AG10803 (cell line): ENCODE measurements around the gene TSPAN3.

Source experiments
- DNase-seq: peaks from one replicate; pipeline ENCODE4 v3.0.0; 2010; ENCODE audit warnings: low read depth
- H3K4me3 ChIP-seq: 2 replicates; pipeline ENCODE4 v1.5.1; 2011; ENCODE audit warnings: mild to moderate bottlenecking, low read length, control low read depth
- CTCF ChIP-seq: conservative IDR thresholded peaks from 2 replicates; pipeline ENCODE4 v1.5.1; 2011; ENCODE audit warnings: mild to moderate bottlenecking, low read length, control low read depth, inconsistent platforms

The TSPAN3 gene

GRCh38 chr15:77016321-77016695, 54.6 kb downstream of the TSPAN3 start:
- H3K4me3 ChIP-seq, result no peak overlapping the region
- DNase-seq, result no peak
- TF ChIP-seq CTCF, result no peak

- TF ChIP-seq CTCF, result no peak
- DNase-seq, result no peak
- no peak overlapping the region for H3K4me3 ChIP-seq
These were observed 55.1 kb downstream of the TSPAN3 start for GRCh38 chr15:77015646-77016320.

GRCh38 chr15:77014132-77015081, 56.5 kb downstream of the TSPAN3 start:
- H3K4me3 ChIP-seq, result no peak overlapping the region
- no peak for TF ChIP-seq CTCF
- DNase-seq, result no peak

GRCh38 chr15:77013776-77014131, 57.2 kb downstream of the TSPAN3 start:
- DNase-seq, result no peak
- no peak for TF ChIP-seq CTCF
- H3K4me3 ChIP-seq, result no peak overlapping the region

- H3K4me3 ChIP-seq, result no peak overlapping the region
- no peak for TF ChIP-seq CTCF
- no peak for DNase-seq
These were observed 58.0 kb downstream of the TSPAN3 start for GRCh38 chr15:77012868-77013267.

- no peak for DNase-seq
- TF ChIP-seq CTCF, result no peak
- H3K4me3 ChIP-seq, result no peak overlapping the region
These were observed 58.7 kb downstream of the TSPAN3 start for GRCh38 chr15:77012117-77012712.
